ENCODE data around the gene RCC2.
"Not testable (repeated sequence)": the region's sequence is repeated elsewhere in the genome, so short reads cannot be mapped to it uniquely, and the experiment has no call there.

DNA sequence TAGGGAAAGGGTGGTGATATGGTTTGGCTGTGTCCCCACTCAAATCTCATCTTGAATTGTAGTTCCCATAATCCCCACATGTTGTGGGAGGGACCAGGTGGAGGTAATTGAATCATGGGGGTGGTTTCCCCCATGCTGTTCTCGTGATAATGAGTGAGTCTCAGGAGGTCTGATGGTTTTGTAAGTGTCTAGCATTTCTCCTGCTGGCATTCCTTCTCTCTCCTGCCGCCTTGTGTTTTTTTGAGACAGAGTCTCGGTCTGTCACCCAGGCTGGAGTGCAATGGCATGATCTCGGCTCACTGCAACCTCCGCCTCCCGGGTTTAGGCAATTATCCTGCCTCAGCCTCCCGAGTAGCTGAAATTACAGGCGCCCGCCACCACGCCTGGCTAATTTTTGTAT is 42.5 kb upstream of the RCC2 start:
- TF ChIP-seq, protein P1, sequence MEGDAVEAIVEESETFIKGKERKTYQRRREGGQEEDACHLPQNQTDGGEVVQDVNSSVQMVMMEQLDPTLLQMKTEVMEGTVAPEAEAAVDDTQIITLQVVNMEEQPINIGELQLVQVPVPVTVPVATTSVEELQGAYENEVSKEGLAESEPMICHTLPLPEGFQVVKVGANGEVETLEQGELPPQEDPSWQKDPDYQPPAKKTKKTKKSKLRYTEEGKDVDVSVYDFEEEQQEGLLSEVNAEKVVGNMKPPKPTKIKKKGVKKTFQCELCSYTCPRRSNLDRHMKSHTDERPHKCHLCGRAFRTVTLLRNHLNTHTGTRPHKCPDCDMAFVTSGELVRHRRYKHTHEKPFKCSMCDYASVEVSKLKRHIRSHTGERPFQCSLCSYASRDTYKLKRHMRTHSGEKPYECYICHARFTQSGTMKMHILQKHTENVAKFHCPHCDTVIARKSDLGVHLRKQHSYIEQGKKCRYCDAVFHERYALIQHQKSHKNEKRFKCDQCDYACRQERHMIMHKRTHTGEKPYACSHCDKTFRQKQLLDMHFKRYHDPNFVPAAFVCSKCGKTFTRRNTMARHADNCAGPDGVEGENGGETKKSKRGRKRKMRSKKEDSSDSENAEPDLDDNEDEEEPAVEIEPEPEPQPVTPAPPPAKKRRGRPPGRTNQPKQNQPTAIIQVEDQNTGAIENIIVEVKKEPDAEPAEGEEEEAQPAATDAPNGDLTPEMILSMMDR (optimal IDR thresholded peaks at IDR 0.05 in 1 of 3, IDR thresholded peaks at IDR 0.05 in 1 of 3, conservative IDR thresholded peaks at IDR 0.05 in 1 of 3; ENCODE audit: extremely low read depth in 1 of 3, insufficient read depth in 2 of 3, low read length in 3 of 3) = not testable (repeated sequence)
- not testable (repeated sequence) for TF ChIP-seq EZH2 (IDR thresholded peaks at IDR 0.05; ENCODE audit: low read length)

Measured in keratinocyte (primary cell).